C1 segment of cervical spinal cord (tissue), 14 donors: ENCODE measurements around the gene LGR4.
A peak's percentile ranks its signal among the peaks of the same experiment; 100 is the strongest.
"Not testable (repeated sequence)": the region's sequence is repeated elsewhere in the genome, so short reads cannot be mapped to it uniquely, and the experiment has no call there.

ENCODE experiments used
- DNase-seq, 14 donors: peaks; one replicate each; lab custom pipeline; 2025; lab: John Stamatoyannopoulos, UW

Gene LGR4

GRCh38 chr11:27459191-27459590 is 13.4 kb downstream of the LGR4 start:
- DNase-seq, result no peak

DNA sequence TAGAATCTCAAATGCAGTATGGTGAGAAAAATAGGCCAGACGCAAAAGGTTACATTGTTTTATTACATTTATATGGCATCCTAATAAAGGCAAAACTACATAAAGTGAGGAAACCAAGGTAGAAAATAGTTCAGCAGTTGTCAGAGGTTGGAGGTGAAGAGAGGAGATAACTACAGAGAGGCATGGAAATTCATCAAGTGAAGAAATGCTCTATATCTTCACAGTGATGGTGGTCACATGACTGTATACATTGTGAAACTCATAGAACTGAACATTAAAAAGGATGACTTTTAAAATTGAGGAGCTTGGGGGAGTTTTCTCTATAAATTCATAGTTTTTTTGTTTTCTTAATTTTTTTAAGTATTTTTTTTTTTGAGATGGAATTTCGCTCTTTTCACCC is 14.4 kb downstream of the LGR4 start:
- no peak for DNase-seq

DNA sequence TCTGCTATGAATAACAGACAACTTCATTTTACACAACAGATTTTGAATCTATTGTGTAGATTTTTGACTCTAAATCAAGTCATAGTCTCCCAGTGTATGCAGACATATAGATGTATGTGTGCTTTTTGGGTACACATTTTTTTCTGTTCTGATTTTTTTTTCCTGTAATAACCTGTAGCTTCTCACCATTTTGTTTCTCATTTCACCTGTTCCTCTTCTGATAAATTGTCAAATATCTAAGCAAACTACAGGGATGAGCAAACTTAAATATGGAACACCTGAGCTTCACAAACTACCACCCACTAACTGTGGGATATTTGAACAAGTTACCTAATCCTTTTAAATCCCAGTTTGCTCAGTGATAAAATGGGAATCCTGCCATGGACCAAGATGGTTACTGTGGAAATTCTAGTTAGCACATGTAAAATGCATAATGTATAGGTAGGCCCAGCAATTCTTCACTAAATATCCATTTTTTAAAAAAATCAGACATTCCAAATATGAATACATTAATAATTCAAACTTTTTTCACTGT is 15.7 kb downstream of the LGR4 start:
- no peak for DNase-seq

DNA sequence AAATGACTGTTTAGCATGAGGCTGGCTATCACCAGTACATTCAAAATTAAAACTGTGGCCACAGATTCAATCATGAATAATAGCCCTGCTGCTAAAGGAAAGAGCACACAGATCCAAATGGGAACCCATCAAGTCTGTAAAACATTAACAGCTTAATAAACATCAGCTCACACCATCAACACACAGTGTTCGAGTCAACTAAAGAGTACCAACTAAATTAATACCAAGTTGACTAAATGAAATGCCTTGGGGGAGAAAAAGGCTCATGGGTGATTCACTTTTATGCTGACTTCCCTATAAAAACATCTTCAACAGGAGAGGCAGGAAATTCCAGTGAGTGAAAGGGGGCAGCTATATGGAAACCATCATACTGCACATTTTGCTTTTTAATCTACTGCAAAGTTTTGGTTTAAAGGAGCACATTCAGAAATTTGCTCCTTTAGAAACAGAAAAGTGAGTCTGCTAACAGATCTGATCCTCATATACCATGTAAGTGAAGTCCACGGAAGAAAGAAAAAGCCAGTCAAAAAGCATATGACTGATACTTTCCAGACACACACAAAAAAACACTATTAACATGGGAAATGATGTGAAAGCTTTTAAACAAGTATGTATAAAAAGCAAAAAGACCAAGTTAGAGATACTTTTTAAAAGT is 16.3 kb downstream of the LGR4 start:
- no peak for DNase-seq

DNA sequence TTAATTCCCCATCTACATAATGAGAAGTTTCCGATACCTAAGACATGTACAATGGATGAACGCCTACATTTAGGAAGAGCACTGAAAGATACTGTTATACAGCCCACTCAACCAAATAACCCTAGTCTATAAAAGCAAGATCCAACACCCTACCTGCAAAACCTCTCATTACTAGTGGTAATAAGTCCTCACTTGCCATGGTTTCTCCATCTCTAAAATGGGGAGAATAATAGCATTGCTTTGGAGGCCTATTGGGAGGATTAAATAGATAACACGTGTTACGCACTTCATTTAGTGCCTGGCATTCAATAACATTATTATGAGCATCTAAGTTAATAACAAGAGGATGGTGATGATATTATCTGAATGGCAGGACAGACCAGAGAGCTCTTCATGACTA is 16.9 kb downstream of the LGR4 start:
- DNase-seq, result no peak

DNA sequence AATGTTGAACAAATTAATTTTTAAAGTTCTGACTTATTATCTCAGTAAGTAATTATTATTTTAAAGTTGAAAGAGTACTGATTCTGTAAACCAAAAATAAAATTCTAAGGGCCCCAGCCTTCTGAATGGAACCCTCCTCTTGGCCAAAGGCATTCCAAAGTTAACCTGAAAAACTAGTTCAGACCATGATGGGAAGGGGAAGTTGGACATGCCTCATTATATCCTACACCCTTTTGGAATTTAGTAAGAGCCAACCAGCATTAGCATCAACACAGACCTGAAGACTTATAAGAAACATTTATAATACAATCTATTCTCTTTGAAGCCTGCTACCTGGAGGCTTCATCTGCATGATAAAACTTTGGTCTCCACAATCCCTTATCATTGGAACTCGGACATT is 18.9 kb downstream of the LGR4 start:
- DNase-seq, result no peak

GRCh38 chr11:27452147-27452546 is 20.4 kb downstream of the LGR4 start:
- DNase-seq, result no peak

DNA sequence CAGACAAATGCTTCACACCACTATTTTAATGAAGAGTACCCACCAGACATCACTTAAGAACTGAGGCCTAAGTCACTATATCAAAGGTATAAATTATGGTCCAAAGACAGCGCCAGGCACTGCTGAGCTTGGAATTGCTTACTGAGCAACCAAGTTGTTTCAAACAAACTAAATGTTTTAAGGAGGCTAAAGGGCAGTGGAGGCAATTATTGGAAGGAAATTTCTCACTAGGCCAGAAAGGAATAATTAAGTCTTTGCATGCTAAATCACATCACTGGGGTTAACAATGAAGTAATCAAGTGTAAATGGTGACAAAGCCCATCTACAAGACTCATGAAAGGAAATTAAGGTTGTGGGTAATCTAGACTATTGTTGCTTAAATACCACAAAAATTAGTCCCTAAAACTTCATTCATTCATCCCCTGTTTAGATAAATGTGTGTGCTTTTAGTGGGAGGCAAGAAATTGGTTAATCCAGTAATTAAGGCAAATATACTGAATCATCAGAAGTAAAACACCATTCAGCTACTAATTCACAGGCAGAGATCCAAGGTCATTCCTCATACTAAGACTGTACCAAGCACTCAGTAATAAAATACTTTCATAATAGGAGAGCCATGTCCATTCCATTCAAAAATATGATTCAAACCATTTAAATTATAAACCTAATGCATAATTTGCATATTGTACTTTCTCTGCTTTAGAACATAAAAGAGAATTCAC is 21.2 kb downstream of the LGR4 start:
- no peak for DNase-seq

DNA sequence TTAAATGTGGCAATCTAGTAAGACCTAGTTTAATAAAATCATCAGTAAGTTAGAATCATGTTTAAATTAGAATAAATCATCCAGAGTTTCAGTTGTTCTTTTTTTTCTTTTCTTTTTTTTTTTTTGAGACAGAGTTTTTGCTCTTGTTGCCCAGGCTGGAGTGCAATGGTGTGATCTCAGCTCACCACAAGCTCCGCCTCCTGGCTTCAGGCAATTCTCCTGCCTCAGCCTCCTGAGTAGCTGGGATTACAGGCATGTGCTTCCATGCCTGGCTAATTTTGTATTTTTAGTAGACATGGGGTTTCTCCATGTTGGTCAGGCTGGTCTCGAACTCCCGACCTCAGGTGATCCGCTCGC is 24.4 kb downstream of the LGR4 start:
- DNase-seq, result not testable (repeated sequence)

DNA sequence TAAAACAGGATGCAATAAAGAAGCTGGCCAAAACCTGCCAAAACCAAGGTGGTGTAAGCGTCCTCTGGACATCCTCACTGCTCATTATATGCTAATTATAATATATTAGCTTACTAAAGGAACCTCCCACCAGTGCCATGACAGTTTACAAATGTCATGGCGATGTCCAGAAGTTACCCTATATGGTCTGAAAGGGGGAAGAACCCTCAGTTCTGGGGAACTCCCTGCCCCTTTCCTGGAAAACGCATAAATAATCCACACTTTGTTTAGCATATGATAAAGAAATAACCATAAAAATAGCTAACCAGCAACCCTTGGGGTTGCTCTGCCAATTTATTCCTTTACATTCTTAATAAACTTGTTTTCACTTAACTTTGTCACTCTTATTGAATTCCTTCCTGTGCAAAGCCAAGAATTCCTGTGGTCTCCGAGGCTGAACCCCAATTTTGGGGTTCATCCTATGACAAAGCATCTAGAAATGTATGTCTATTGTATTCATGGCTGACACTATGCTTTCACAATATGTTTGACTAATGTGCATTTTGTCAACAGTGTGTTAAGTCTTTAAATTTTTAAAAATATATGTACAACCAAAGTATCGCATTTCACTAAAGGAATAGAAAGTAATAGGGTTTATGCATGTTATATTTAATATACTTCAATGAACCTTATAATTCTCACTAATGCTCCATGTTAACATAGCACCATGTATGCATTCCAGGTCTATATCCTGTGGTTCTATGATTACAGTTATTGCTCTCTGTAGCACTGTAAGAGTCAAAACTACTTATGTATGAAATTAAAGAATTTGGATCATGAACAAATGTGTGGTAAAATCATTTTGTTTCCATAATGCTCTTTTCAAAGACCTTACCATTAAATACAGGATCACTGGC is 25.1 kb downstream of the LGR4 start:
- no peak for DNase-seq

DNA sequence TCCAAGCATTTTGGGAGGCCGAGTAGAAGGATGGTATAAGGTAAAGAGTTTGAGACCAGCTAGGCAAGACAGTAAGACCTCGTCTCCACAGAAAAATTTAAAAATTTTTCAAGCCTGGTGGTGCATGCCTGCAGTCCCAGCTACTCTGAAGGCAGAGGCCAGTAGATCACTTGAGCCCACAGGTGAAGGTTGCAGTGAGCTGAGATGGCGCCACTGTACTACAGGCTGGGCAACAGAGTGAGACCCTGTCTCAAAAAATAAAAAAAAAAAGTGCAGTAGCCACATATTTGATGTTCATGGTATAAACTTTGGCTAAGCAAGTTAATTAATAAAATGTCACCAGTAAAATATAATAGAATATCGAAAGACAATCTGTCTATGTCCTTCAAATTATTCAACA is 27.0 kb downstream of the LGR4 start:
- DNase-seq, result no peak

DNA sequence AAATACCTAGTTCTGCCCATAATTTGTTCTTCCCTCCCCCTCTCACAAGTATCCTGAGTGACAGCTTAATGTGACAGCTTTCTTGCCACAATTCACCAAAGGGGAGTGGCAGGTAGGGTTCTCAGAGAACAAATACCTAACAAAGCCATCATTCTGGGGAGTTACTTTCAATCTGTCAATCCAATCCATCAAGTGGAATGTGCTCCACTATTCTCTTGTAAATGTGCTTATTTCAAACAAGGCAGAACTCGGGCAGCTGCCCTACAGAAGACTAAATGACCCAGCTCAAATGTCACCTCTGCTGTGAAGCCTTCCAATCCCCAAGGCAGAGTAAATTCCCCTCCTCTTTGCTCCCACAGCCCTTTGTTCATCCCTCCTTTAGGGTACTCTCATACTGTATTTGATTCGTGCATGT is 27.8 kb downstream of the LGR4 start:
- no peak for DNase-seq

- peak in 7 of 14 donors; percentile 8 to 42 (median 22) for DNase-seq
Observed at GRCh38 chr11:27443746-27444507, 28.7 kb downstream of the LGR4 start.

- no peak for DNase-seq
Observed at GRCh38 chr11:27443227-27443626, 29.4 kb downstream of the LGR4 start.

- DNase-seq, result no peak
Observed at GRCh38 chr11:27440090-27440489, 32.5 kb downstream of the LGR4 start.

- DNase-seq, result no peak
Observed at GRCh38 chr11:27438595-27438981, 34.0 kb downstream of the LGR4 start.

GRCh38 chr11:27437829-27438594 is 34.6 kb downstream of the LGR4 start:
- peak in 1 of 14 donors; percentile 10 for DNase-seq

- DNase-seq, result no peak
Observed at GRCh38 chr11:27436916-27437315, 35.7 kb downstream of the LGR4 start.

DNA sequence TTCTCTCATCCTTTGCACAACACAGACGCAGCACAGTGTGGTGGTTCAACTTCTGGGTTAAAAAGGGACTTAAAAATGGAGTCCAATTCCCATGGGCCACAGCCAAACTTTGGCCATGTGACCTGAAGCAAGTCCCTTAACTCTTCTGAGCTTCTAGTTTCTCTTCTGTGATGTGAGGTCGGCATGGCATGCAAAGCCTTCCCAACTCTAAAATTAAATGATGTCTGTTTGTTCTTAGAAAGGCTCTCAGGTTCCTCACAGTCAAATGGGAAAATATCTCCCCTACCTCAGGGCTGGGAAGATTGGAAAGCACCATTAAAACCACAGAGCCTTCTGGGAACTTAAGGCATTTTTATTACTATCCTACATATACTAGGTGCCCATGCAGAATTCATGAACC is 38.8 kb downstream of the LGR4 start:
- DNase-seq, result no peak

DNA sequence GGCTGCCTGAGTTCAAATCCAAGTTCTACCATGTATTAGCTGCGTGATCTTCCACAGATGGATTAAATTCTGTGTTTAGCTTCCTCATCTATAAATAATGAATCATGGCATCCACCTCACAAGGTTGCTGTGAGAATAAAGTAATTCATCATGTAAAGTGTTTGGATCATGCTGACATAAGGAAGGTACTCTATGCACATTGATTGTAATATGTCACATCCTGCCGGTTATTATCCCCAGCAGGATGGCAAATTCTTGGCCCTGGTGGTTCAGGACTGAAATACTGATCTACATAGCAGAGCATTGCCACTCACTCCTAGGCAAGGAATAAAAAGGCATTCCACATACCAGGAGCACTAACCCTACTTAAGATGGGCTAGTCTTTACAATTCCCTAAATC is 40.8 kb downstream of the LGR4 start:
- DNase-seq, result no peak
